NCI-H226 (cell line): ENCODE data around the gene EIF2B2.
A peak's percentile ranks its signal among the peaks of the same experiment; 100 is the strongest.
"Not testable (repeated sequence)": the region's sequence is repeated elsewhere in the genome, so short reads cannot be mapped to it uniquely, and the experiment has no call there.

Source experiments
- DNase-seq: peaks from one replicate; pipeline ENCODE4 v3.0.0-alpha.2; 2015

The EIF2B2 gene

GRCh38 chr14:74995781-74996180 lies 6.9 kb upstream of the EIF2B2 start:
- not testable (repeated sequence) for DNase-seq

- DNase-seq = no peak
Measured at GRCh38 chr14:75001261-75001660, 1.5 kb upstream of the EIF2B2 start.

- no peak for DNase-seq
Measured at GRCh38 chr14:75001899-75002298, 822 bp upstream of the EIF2B2 start.

- no peak for DNase-seq
Measured at GRCh38 chr14:75003250-75004027, 718 bp downstream of the EIF2B2 start.

- DNase-seq = no peak
Measured at GRCh38 chr14:75005357-75005756, 2.6 kb downstream of the EIF2B2 start.

GRCh38 chr14:75009176-75009575 lies 6.5 kb downstream of the EIF2B2 start:
- DNase-seq = no peak

- no peak for DNase-seq
Measured at GRCh38 chr14:75010472-75011093, 7.9 kb downstream of the EIF2B2 start.

GRCh38 chr14:75011356-75011994 lies 8.8 kb downstream of the EIF2B2 start:
- DNase-seq = peak; percentile 13

GRCh38 chr14:75013290-75013689 lies 10.6 kb downstream of the EIF2B2 start:
- DNase-seq = no peak

GRCh38 chr14:75015496-75015895 lies 12.8 kb downstream of the EIF2B2 start:
- no peak for DNase-seq

GRCh38 chr14:75016815-75017214 lies 14.1 kb downstream of the EIF2B2 start:
- DNase-seq = no peak

GRCh38 chr14:75018694-75019093 lies 16.0 kb downstream of the EIF2B2 start:
- DNase-seq = no peak

- DNase-seq = no peak
Measured at GRCh38 chr14:75022655-75023054, 19.9 kb downstream of the EIF2B2 start.

GRCh38 chr14:75023108-75023507 lies 20.4 kb downstream of the EIF2B2 start:
- DNase-seq = no peak

- peak; percentile 62 for DNase-seq
Measured at GRCh38 chr14:75025082-75025481, 22.4 kb downstream of the EIF2B2 start.

GRCh38 chr14:75025876-75026275 lies 23.2 kb downstream of the EIF2B2 start:
- DNase-seq = no peak

- DNase-seq = no peak
Measured at GRCh38 chr14:75030147-75030546, 27.4 kb downstream of the EIF2B2 start.

GRCh38 chr14:75032939-75033338 lies 30.2 kb downstream of the EIF2B2 start:
- no peak for DNase-seq

GRCh38 chr14:75040507-75040906 lies 37.8 kb downstream of the EIF2B2 start:
- no peak for DNase-seq

- no peak for DNase-seq
Measured at GRCh38 chr14:75040959-75041358, 38.2 kb downstream of the EIF2B2 start.

- DNase-seq = peak; percentile 37
Measured at GRCh38 chr14:75041613-75042012, 38.9 kb downstream of the EIF2B2 start.

- no peak for DNase-seq
Measured at GRCh38 chr14:75042035-75042434, 39.3 kb downstream of the EIF2B2 start.

- DNase-seq = peak; percentile 75
Measured at GRCh38 chr14:75044322-75044721, 41.6 kb downstream of the EIF2B2 start.

GRCh38 chr14:75044752-75045151 lies 42.0 kb downstream of the EIF2B2 start:
- DNase-seq = no peak
